22Rv1 (cell line): ENCODE results near the gene FZD8.

Source experiments
- H3K27ac ChIP-seq: fragments of 450-650 bp; 2 replicates; pipeline ENCODE4 v1.5.1; 2017
- CTCF ChIP-seq: fragments of 450-650 bp; IDR thresholded peaks from 2 replicates; pipeline ENCODE4 v1.5.1; 2017; ENCODE audit warnings: mild to moderate bottlenecking
- ZFX ChIP-seq: fragments of 450-650 bp; IDR thresholded peaks from 2 replicates; pipeline ENCODE4 v1.6.1; 2017; ENCODE audit warnings: antibody characterized with exemption, borderline replicate concordance

Gene FZD8

GRCh38 chr10:35600193-35600592 is 41.9 kb downstream of the FZD8 start:
- no peak for TF ChIP-seq CTCF
- H3K27ac ChIP-seq = no peak overlapping the region

GRCh38 chr10:35598379-35598778 is 43.7 kb downstream of the FZD8 start:
- TF ChIP-seq ZFX = no peak
- peak; percentile 61 for TF ChIP-seq CTCF
- no peak overlapping the region for H3K27ac ChIP-seq

- no peak overlapping the region for H3K27ac ChIP-seq
- no peak for TF ChIP-seq CTCF
- no peak for TF ChIP-seq ZFX
These were observed 47.0 kb downstream of the FZD8 start for GRCh38 chr10:35595106-35595505.

GRCh38 chr10:35594115-35595079 is 47.7 kb downstream of the FZD8 start:
- H3K27ac ChIP-seq = no peak overlapping the region
- TF ChIP-seq ZFX (no peak), CTCF (no peak)

- TF ChIP-seq ZFX = no peak
- no peak for TF ChIP-seq CTCF
- no peak overlapping the region for H3K27ac ChIP-seq
These were observed 49.7 kb downstream of the FZD8 start for GRCh38 chr10:35592441-35592840.

GRCh38 chr10:35588836-35589235 is 53.3 kb downstream of the FZD8 start:
- H3K27ac ChIP-seq = no peak overlapping the region
- TF ChIP-seq ZFX (no peak), CTCF (no peak)
